Liver (tissue), 9 donors: ENCODE results near the gene CIZ1. TPM values are rescaled to one million over a fixed set of nuclear protein-coding genes. Genes with fewer than 3 reads are reported as not detected.

Experiments
- DNase-seq: peaks from one replicate; pipeline ENCODE4 v3.0.0-alpha.2; 2017; ENCODE audit warnings: low spot score
- H3K27ac ChIP-seq, 2 donors: one replicate each; pipeline ENCODE4 v1.7.0; 2013; ENCODE audit warnings: inconsistent platforms in 2 of 2, low read length in 2 of 2, control low read depth in 1 of 2, low read depth in 1 of 2, mild to moderate bottlenecking in 1 of 2
- H3K27me3 ChIP-seq, 4 donors: one replicate each; pipeline versions ENCODE4 v1.6.1 to v1.7.0; 2013; ENCODE audit warnings: low read length in 3 of 4, inconsistent platforms in 1 of 4, mild to moderate bottlenecking in 1 of 4, moderate library complexity in 1 of 4; ENCODE audit not compliant: control insufficient read depth in 4 of 4, insufficient read depth in 4 of 4
- H3K36me3 ChIP-seq, 4 donors: one replicate each; pipeline versions ENCODE4 v1.6.1 to v1.7.0; 2013; ENCODE audit warnings: low read length in 3 of 4, mild to moderate bottlenecking in 3 of 4, low read depth in 1 of 4, moderate library complexity in 1 of 4; ENCODE audit not compliant: control insufficient read depth in 4 of 4, insufficient read depth in 3 of 4
- H3K4me1 ChIP-seq, 4 donors: one replicate each; pipeline versions ENCODE4 v1.6.1 to v1.7.0; 2013; ENCODE audit warnings: low read length in 3 of 4, mild to moderate bottlenecking in 3 of 4, moderate library complexity in 1 of 4; ENCODE audit not compliant: control insufficient read depth in 4 of 4, insufficient read depth in 4 of 4
- H3K4me3 ChIP-seq, 3 donors: one replicate each; pipeline versions ENCODE4 v1.6.1 to v1.7.0; 2013; ENCODE audit warnings: low read length in 3 of 3, control low read depth in 1 of 3, low read depth in 1 of 3, mild to moderate bottlenecking in 1 of 3
- H3K9ac ChIP-seq, 2 donors: one replicate each; pipeline ENCODE4 v1.7.0; 2013; ENCODE audit warnings: low read length in 2 of 2, mild to moderate bottlenecking in 2 of 2, moderate library complexity in 2 of 2, control low read depth in 1 of 2, low read depth in 1 of 2
- H3K9me3 ChIP-seq, 4 donors: one replicate each; pipeline versions ENCODE4 v1.6.1 to v1.7.0; 2013; ENCODE audit warnings: low read length in 3 of 4; ENCODE audit not compliant: control insufficient read depth in 4 of 4
- CTCF ChIP-seq: fragments of 150-350 bp; IDR thresholded peaks from 2 replicates; pipeline ENCODE4 v1.5.1; 2017; ENCODE audit warnings: improper control_type of control experiment, low read depth, low read length; ENCODE audit not compliant: missing input control
- EGR1 ChIP-seq, 2 donors: IDR thresholded peaks; 2 replicates each; pipeline ENCODE4 v1.6.1; 2016 to 2018; ENCODE audit warnings: antibody characterized with exemption in 2 of 2, low read depth in 2 of 2
- FOXA1 ChIP-seq: IDR thresholded peaks from 2 replicates; pipeline ENCODE4 v1.6.1; 2016; ENCODE audit warnings: antibody characterized with exemption
- FOXA2 ChIP-seq: IDR thresholded peaks from 2 replicates; pipeline ENCODE4 v1.6.1; 2016; ENCODE audit warnings: antibody characterized with exemption
- GABPA ChIP-seq, 2 donors: IDR thresholded peaks in 1 of 2; conservative IDR thresholded peaks in 1 of 2; 2 replicates each; pipeline ENCODE4 v1.6.1; 2016; ENCODE audit warnings: antibody characterized with exemption in 2 of 2, mild to moderate bottlenecking in 1 of 2, moderate library complexity in 1 of 2
- HNF4A ChIP-seq, 2 donors: conservative IDR thresholded peaks; 2 replicates each; pipeline ENCODE4 v1.6.1; 2016; ENCODE audit warnings: antibody characterized with exemption in 2 of 2, mild to moderate bottlenecking in 2 of 2
- HNF4G ChIP-seq: IDR thresholded peaks from 2 replicates; pipeline ENCODE4 v1.6.1; 2016; ENCODE audit warnings: antibody characterized with exemption
- JUND ChIP-seq, 2 donors: IDR thresholded peaks; 2 replicates each; pipeline ENCODE4 v1.6.1; 2016; ENCODE audit warnings: antibody characterized with exemption in 2 of 2
- NR2F2 ChIP-seq: IDR thresholded peaks from 2 replicates; pipeline ENCODE4 v1.6.1; 2016; ENCODE audit warnings: antibody characterized with exemption
- RAD21 ChIP-seq, 2 donors: IDR thresholded peaks; 2 replicates each; pipeline ENCODE4 v1.6.1; 2016; ENCODE audit warnings: antibody characterized with exemption in 2 of 2, mild to moderate bottlenecking in 2 of 2
- REST ChIP-seq: IDR thresholded peaks from 2 replicates; pipeline ENCODE4 v1.6.1; 2016; ENCODE audit warnings: antibody characterized with exemption, mild to moderate bottlenecking
- SP1 ChIP-seq: IDR thresholded peaks from 2 replicates; pipeline ENCODE4 v1.6.1; 2018; ENCODE audit warnings: antibody characterized with exemption, mild to moderate bottlenecking
- TAF1 ChIP-seq: conservative IDR thresholded peaks from 2 replicates; pipeline ENCODE4 v1.6.1; 2016; ENCODE audit warnings: antibody characterized with exemption, mild to moderate bottlenecking
- YY1 ChIP-seq: IDR thresholded peaks from 2 replicates; pipeline ENCODE4 v1.6.1; 2016; ENCODE audit warnings: antibody characterized with exemption, mild to moderate bottlenecking
- WGBS: extraction: QIAGEN DNeasy Blood & Tissue Kit; methylation state at CpG from one replicate; pipeline ENCODE4 v1.1.7; 2013; 5-methylcytosine and 5-hydroxymethylcytosine counted together
- polyA plus RNA-seq, 2 donors: library from polyadenylated mRNA; stranded (reverse) in 1 of 2; unstranded in 1 of 2; fragments of 200-250 nt in 1 of 2; fragments of >200 nt in 1 of 2; fragmentation: Nextera tagmentation in 1 of 2; extraction: Ambion mirVana in 1 of 2; gene quantifications; one replicate each; pipeline versions ENCODE4 v1.2.1 to v1.2.3, GENCODE V29; 2013 to 2015
- total RNA-seq, 2 donors: library from RNA; depleted of rRNA; stranded (reverse); fragments of >200 nt; gene quantifications; one replicate each; pipeline ENCODE4 v1.2.3, GENCODE V29; 2014
- TF ChIP-seq, protein P1 (sequence below): IDR thresholded peaks from 2 replicates; pipeline ENCODE4 v1.6.1; 2016; ENCODE audit warnings: antibody characterized with exemption
- TF ChIP-seq, protein P2 (sequence below): IDR thresholded peaks from 2 replicates; pipeline ENCODE4 v1.6.1; 2016; ENCODE audit warnings: antibody characterized with exemption
- TF ChIP-seq, protein P3 (sequence below): IDR thresholded peaks from 2 replicates; pipeline ENCODE4 v1.6.1; 2016; ENCODE audit warnings: antibody characterized with exemption
- donor health status: healthy.
- donor health status: healthy.
- donor health status: healthy.
- donor health status: healthy.
- donor health status: healthy.

Gene CIZ1
- total and polyA plus RNA-seq, 4 donors: 12.5 to 15.5 (median 13.7) TPM

GRCh38 chr9:128166169-128166568 lies 25.2 kb downstream of the CIZ1 start:
- WGBS: 97% methylated on average over 18 of the region's 18 CpGs
- peaks cover 12 to 52% (median 33%) of the 10 kb centered on the region in 4 donors for H3K36me3 ChIP-seq
- no peak overlapping the region for H3K4me3 ChIP-seq
- H3K27ac ChIP-seq: no peak overlapping the region
- TF ChIP-seq TAF1 (no peak), YY1 (no peak), FOXA1 (no peak), FOXA2 (no peak), GABPA (IDR thresholded peaks at IDR 0.05 in 1 of 2, conservative IDR thresholded peaks at IDR 0.05 in 1 of 2) (no peak), HNF4A (conservative IDR thresholded peaks at IDR 0.05) (no peak), SP1 (no peak), NR2F2 (no peak), JUND (IDR thresholded peaks at IDR 0.05) (no peak), RAD21 (IDR thresholded peaks at IDR 0.05) (no peak), EGR1 (IDR thresholded peaks at IDR 0.05; ENCODE audit: low read depth in 2 of 2) (no peak), REST (no peak)
- TF ChIP-seq, protein P1, sequence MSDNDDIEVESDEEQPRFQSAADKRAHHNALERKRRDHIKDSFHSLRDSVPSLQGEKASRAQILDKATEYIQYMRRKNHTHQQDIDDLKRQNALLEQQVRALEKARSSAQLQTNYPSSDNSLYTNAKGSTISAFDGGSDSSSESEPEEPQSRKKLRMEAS: no peak
- TF ChIP-seq, protein P2, sequence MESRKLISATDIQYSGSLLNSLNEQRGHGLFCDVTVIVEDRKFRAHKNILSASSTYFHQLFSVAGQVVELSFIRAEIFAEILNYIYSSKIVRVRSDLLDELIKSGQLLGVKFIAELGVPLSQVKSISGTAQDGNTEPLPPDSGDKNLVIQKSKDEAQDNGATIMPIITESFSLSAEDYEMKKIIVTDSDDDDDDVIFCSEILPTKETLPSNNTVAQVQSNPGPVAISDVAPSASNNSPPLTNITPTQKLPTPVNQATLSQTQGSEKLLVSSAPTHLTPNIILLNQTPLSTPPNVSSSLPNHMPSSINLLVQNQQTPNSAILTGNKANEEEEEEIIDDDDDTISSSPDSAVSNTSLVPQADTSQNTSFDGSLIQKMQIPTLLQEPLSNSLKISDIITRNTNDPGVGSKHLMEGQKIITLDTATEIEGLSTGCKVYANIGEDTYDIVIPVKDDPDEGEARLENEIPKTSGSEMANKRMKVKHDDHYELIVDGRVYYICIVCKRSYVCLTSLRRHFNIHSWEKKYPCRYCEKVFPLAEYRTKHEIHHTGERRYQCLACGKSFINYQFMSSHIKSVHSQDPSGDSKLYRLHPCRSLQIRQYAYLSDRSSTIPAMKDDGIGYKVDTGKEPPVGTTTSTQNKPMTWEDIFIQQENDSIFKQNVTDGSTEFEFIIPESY: no peak
- TF ChIP-seq, protein P3, sequence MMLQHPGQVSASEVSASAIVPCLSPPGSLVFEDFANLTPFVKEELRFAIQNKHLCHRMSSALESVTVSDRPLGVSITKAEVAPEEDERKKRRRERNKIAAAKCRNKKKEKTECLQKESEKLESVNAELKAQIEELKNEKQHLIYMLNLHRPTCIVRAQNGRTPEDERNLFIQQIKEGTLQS: no peak
- no peak for DNase-seq
- no peaks in the 10 kb centered on the region for H3K4me1 ChIP-seq
- H3K9me3 ChIP-seq: no peaks in the 10 kb centered on the region
- no peaks in the 10 kb centered on the region for H3K27me3 ChIP-seq
- H3K9ac ChIP-seq: no peak overlapping the region

GRCh38 chr9:128164307-128164885 lies 27.0 kb downstream of the CIZ1 start:
- Histone ChIP-seq H3K27me3 (no peaks in the 10 kb centered on the region), H3K27ac (no peak overlapping the region), H3K4me1 (peaks cover 3 to 14% (median 7%) of the 10 kb centered on the region in 4 donors), H3K9ac (no peak overlapping the region), H3K9me3 (no peaks in the 10 kb centered on the region), H3K36me3 (peaks cover 12 to 43% (median 28%) of the 10 kb centered on the region in 4 donors), H3K4me3 (no peak overlapping the region)
- WGBS: 82% methylated on average over 14 of the region's 14 CpGs
- no peak for DNase-seq
- TF ChIP-seq HNF4G (no peak), REST (no peak), RAD21 (IDR thresholded peaks at IDR 0.05) (no peak), TAF1 (no peak), FOXA1 (no peak), FOXA2 (no peak), JUND (IDR thresholded peaks at IDR 0.05) (no peak), YY1 (no peak), GABPA (IDR thresholded peaks at IDR 0.05 in 1 of 2, conservative IDR thresholded peaks at IDR 0.05 in 1 of 2) (no peak), EGR1 (IDR thresholded peaks at IDR 0.05; ENCODE audit: low read depth in 2 of 2) (no peak), CTCF (no peak), SP1 (no peak)
- TF ChIP-seq, protein P2: no peak
- TF ChIP-seq, protein P3: no peak
